ENCODE results near the gene OTUD4.

- TF ChIP-seq EZH2 (IDR thresholded peaks at IDR 0.05; ENCODE audit: insufficient read depth, poor library complexity, severe bottlenecking) = no peak
- TF ChIP-seq EZH2phosphoT487 (IDR thresholded peaks at IDR 0.05; ENCODE audit: insufficient read depth, low read depth) = no peak
Observed at GRCh38 chr4:145103496-145103895, 76.9 kb downstream of the OTUD4 start.

All from GM23248 (cell line).